HepG2 (cell line): ENCODE data around the gene ZNF547. TPM values are rescaled to one million over a fixed set of nuclear protein-coding genes. Genes with fewer than 3 reads are reported as not detected.

Experiments used
- BCL6 ChIP-seq: IDR thresholded peaks from 2 replicates; pipeline ENCODE4 v1.6.1; 2016; ENCODE audit warnings: missing genetic modification reagents, missing compliant biosample characterization
- CREB1 ChIP-seq, 2 experiments: fragments of 450-650 bp in 1 of 2; IDR thresholded peaks; 2 replicates each; pipeline ENCODE4 v1.6.1; 2016 to 2017; ENCODE audit warnings: control low read depth in 1 of 2, mild to moderate bottlenecking in 1 of 2, missing compliant biosample characterization in 1 of 2, missing genetic modification characterization in 1 of 2
- FOSL2 ChIP-seq: sonication (generic); formaldehyde crosslinking; IDR thresholded peaks from 2 replicates; pipeline ENCODE4 v1.4.0; 2020; ENCODE audit warnings: missing genetic modification reagents
- FOXJ3 ChIP-seq: sonication (generic); formaldehyde crosslinking; IDR thresholded peaks from 2 replicates; pipeline ENCODE4 v1.4.0; 2020; ENCODE audit warnings: missing genetic modification reagents, mild to moderate bottlenecking, borderline replicate concordance
- HNF4G ChIP-seq, 2 experiments: sonication (generic) in 1 of 2; formaldehyde crosslinking in 1 of 2; IDR thresholded peaks; 2 replicates each; pipeline versions ENCODE4 v1.4.0 to v1.6.1; 2011 to 2020; ENCODE audit warnings: borderline replicate concordance in 2 of 2, low read depth in 2 of 2, mild to moderate bottlenecking in 2 of 2, low read length in 1 of 2, missing genetic modification reagents in 1 of 2, moderate library complexity in 1 of 2
- KLF15 ChIP-seq: sonication (generic); formaldehyde crosslinking; IDR thresholded peaks from 2 replicates; pipeline ENCODE4 v1.8.1; 2023; ENCODE audit warnings: borderline replicate concordance, mild to moderate bottlenecking, inconsistent platforms, missing genetic modification reagents, mixed read lengths
- SAFB2 ChIP-seq: sonication (generic); formaldehyde crosslinking; IDR thresholded peaks from 2 replicates; pipeline ENCODE4 v1.5.1; 2020; ENCODE audit warnings: missing genetic modification reagents, low read depth, mild to moderate bottlenecking, borderline replicate concordance
- ZNF260 ChIP-seq: sonication (generic); formaldehyde crosslinking; IDR thresholded peaks from 2 replicates; pipeline ENCODE4 v1.4.0; 2020; ENCODE audit warnings: missing genetic modification reagents, low read depth, mild to moderate bottlenecking, borderline replicate concordance
- ZNF749 ChIP-seq: sonication (generic); formaldehyde crosslinking; IDR thresholded peaks from 2 replicates; pipeline ENCODE4 v1.8.0; 2022; ENCODE audit warnings: mild to moderate bottlenecking, missing genetic modification reagents, moderate library complexity, borderline replicate concordance
- polyA plus RNA-seq, 8 experiments: library from polyadenylated mRNA; depleted of rRNA in 3 of 8; stranded (reverse) in 7 of 8; unstranded in 1 of 8; fragments of >200 nt; fragmentation: Illumina TruSeq in 4 of 8; extraction: Trizol in 4 of 8; gene quantifications; 2 replicates each; pipeline versions ENCODE4 v1.2.1 to v1.2.3, GENCODE V29; 2011 to 2016; ENCODE audit warnings: low read depth in 4 of 8, missing spikeins in 1 of 8, mixed read lengths in 1 of 8; ENCODE audit not compliant: insufficient read depth in 1 of 8
- total RNA-seq, 5 experiments: library from RNA; depleted of rRNA; stranded (reverse); fragments of >200 nt; fragmentation: Illumina TruSeq; extraction: Trizol; gene quantifications; 2 replicates each; pipeline ENCODE4 v1.2.3, GENCODE V29; 2016; ENCODE audit warnings: low read depth in 1 of 5
- TF ChIP-seq, protein P1 (sequence below): IDR thresholded peaks from 2 replicates; pipeline ENCODE4 v1.6.1; 2016
- TF ChIP-seq, protein P2 (sequence below): sonication (generic); formaldehyde crosslinking; IDR thresholded peaks from 2 replicates; pipeline ENCODE4 v1.4.0; 2020; ENCODE audit warnings: missing genetic modification reagents, mild to moderate bottlenecking, borderline replicate concordance
- TF ChIP-seq, protein P3 (sequence below): sonication (generic); formaldehyde crosslinking; IDR thresholded peaks from 2 replicates; pipeline ENCODE4 v1.5.1; 2020; ENCODE audit warnings: mild to moderate bottlenecking, missing genetic modification reagents, borderline replicate concordance
- TF ChIP-seq, protein P4 (sequence below): sonication (generic); formaldehyde crosslinking; IDR thresholded peaks from 2 replicates; pipeline ENCODE4 v1.4.0; 2020; ENCODE audit warnings: mild to moderate bottlenecking, low read depth, missing genetic modification reagents
- TF ChIP-seq, protein P5 (sequence below): IDR thresholded peaks from 2 replicates; pipeline ENCODE4 v1.6.1; 2018; ENCODE audit warnings: missing genetic modification reagents

The ZNF547 gene
- total and polyA plus RNA-seq, 2 of the 13 experiments (the other 11 are each of a cell fraction or from before 2014, with no cell fraction given), result 2.0 to 2.6 TPM

DNA sequence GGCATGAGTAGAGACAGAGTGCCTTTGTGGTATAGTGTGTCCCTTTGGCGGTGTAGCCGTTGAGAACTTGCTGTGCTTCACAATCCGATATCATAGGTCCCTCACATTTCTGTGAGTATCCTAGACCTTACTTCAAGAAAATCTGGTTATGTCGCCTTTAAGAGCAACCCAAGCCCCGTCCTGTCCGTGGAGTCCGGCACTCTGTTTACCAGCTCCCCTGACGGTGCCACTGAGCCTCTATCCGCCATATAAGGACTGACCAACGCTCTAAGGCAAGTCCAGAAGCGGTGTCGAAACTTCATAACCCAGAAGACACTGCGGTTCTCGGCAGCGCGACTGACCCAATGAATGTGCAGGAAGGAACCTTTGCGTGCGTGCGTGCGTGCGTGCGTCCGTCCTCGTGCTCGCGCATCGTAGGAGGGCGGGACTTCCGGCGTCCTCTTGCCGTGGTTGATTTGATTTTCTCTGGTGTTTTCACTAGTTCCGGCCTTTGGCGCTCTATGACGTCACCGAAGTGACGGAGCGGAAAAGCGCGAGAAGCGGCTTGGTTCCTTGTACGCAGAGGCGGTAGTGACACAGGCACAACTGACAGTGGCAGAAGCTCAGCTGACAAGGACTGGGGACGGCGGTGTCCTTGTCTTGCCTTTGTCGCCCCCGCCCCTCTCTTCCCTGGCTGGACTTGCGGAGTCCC, at the start of gene ZNF547, which contains the start of gene TRAPPC2B (continued):
- TF ChIP-seq SAFB2 (no peak), ZNF749 (CRISPR knock-in tag) (no peak), BCL6 (CRISPR knock-in tag) (0 out of 2 replicates have a peak, but pooled peaks have one; percentile 19), KLF15 (CRISPR knock-in tag) (no peak), CREB1 (IDR thresholded peaks at IDR 0.05) (peak; percentile 100), CREB1 (CRISPR knock-in tag; IDR thresholded peaks at IDR 0.05) (peak; percentile 98), HNF4G (IDR thresholded peaks at IDR 0.05; ENCODE audit: borderline replicate concordance, low read depth, low read length) (peak; percentile 2; the same call in 1 of the 2 replicates), HNF4G (CRISPR knock-in tag; IDR thresholded peaks at IDR 0.05; ENCODE audit: borderline replicate concordance, low read depth) (no peak), FOXJ3 (CRISPR knock-in tag) (no peak), FOSL2 (CRISPR knock-in tag) (no peak; the same call in 1 of the 2 replicates), ZNF260 (CRISPR knock-in tag) (no peak)
- TF ChIP-seq, protein P1, sequence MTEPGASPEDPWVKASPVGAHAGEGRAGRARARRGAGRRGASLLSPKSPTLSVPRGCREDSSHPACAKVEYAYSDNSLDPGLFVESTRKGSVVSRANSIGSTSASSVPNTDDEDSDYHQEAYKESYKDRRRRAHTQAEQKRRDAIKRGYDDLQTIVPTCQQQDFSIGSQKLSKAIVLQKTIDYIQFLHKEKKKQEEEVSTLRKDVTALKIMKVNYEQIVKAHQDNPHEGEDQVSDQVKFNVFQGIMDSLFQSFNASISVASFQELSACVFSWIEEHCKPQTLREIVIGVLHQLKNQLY (CRISPR knock-in tag), result 0 out of 2 replicates have a peak, but pooled peaks have one; percentile 13
- TF ChIP-seq, protein P2, sequence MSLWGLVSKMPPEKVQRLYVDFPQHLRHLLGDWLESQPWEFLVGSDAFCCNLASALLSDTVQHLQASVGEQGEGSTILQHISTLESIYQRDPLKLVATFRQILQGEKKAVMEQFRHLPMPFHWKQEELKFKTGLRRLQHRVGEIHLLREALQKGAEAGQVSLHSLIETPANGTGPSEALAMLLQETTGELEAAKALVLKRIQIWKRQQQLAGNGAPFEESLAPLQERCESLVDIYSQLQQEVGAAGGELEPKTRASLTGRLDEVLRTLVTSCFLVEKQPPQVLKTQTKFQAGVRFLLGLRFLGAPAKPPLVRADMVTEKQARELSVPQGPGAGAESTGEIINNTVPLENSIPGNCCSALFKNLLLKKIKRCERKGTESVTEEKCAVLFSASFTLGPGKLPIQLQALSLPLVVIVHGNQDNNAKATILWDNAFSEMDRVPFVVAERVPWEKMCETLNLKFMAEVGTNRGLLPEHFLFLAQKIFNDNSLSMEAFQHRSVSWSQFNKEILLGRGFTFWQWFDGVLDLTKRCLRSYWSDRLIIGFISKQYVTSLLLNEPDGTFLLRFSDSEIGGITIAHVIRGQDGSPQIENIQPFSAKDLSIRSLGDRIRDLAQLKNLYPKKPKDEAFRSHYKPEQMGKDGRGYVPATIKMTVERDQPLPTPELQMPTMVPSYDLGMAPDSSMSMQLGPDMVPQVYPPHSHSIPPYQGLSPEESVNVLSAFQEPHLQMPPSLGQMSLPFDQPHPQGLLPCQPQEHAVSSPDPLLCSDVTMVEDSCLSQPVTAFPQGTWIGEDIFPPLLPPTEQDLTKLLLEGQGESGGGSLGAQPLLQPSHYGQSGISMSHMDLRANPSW (CRISPR knock-in tag), result peak; percentile 65; the same call in 1 of the 2 replicates
- TF ChIP-seq, protein P3, sequence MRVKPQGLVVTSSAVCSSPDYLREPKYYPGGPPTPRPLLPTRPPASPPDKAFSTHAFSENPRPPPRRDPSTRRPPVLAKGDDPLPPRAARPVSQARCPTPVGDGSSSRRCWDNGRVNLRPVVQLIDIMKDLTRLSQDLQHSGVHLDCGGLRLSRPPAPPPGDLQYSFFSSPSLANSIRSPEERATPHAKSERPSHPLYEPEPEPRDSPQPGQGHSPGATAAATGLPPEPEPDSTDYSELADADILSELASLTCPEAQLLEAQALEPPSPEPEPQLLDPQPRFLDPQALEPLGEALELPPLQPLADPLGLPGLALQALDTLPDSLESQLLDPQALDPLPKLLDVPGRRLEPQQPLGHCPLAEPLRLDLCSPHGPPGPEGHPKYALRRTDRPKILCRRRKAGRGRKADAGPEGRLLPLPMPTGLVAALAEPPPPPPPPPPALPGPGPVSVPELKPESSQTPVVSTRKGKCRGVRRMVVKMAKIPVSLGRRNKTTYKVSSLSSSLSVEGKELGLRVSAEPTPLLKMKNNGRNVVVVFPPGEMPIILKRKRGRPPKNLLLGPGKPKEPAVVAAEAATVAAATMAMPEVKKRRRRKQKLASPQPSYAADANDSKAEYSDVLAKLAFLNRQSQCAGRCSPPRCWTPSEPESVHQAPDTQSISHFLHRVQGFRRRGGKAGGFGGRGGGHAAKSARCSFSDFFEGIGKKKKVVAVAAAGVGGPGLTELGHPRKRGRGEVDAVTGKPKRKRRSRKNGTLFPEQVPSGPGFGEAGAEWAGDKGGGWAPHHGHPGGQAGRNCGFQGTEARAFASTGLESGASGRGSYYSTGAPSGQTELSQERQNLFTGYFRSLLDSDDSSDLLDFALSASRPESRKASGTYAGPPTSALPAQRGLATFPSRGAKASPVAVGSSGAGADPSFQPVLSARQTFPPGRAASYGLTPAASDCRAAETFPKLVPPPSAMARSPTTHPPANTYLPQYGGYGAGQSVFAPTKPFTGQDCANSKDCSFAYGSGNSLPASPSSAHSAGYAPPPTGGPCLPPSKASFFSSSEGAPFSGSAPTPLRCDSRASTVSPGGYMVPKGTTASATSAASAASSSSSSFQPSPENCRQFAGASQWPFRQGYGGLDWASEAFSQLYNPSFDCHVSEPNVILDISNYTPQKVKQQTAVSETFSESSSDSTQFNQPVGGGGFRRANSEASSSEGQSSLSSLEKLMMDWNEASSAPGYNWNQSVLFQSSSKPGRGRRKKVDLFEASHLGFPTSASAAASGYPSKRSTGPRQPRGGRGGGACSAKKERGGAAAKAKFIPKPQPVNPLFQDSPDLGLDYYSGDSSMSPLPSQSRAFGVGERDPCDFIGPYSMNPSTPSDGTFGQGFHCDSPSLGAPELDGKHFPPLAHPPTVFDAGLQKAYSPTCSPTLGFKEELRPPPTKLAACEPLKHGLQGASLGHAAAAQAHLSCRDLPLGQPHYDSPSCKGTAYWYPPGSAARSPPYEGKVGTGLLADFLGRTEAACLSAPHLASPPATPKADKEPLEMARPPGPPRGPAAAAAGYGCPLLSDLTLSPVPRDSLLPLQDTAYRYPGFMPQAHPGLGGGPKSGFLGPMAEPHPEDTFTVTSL (CRISPR knock-in tag), result no peak
- TF ChIP-seq, protein P4, sequence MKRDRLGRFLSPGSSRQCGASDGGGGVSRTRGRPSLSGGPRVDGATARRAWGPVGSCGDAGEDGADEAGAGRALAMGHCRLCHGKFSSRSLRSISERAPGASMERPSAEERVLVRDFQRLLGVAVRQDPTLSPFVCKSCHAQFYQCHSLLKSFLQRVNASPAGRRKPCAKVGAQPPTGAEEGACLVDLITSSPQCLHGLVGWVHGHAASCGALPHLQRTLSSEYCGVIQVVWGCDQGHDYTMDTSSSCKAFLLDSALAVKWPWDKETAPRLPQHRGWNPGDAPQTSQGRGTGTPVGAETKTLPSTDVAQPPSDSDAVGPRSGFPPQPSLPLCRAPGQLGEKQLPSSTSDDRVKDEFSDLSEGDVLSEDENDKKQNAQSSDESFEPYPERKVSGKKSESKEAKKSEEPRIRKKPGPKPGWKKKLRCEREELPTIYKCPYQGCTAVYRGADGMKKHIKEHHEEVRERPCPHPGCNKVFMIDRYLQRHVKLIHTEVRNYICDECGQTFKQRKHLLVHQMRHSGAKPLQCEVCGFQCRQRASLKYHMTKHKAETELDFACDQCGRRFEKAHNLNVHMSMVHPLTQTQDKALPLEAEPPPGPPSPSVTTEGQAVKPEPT (CRISPR knock-in tag), result no peak
- TF ChIP-seq, protein P5, sequence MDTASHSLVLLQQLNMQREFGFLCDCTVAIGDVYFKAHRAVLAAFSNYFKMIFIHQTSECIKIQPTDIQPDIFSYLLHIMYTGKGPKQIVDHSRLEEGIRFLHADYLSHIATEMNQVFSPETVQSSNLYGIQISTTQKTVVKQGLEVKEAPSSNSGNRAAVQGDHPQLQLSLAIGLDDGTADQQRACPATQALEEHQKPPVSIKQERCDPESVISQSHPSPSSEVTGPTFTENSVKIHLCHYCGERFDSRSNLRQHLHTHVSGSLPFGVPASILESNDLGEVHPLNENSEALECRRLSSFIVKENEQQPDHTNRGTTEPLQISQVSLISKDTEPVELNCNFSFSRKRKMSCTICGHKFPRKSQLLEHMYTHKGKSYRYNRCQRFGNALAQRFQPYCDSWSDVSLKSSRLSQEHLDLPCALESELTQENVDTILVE (CRISPR knock-in tag), result peak; percentile 62
